ENCODE measurements around the gene MBNL1. TPM values are rescaled to one million over a fixed set of nuclear protein-coding genes. Genes with fewer than 3 reads are reported as not detected.

The MBNL1 gene
- total RNA-seq, 6 donors from 2014 or later = 231 to 506 (median 357) TPM

- Histone ChIP-seq H3K4me3 (no peak overlapping the region), H3K27ac (no peak overlapping the region)
- TF ChIP-seq EP300 (IDR thresholded peaks at IDR 0.05) (no peak), POLR2A (IDR thresholded peaks at IDR 0.05) (no peak), POLR2AphosphoS5 (IDR thresholded peaks at IDR 0.05) (no peak)
- TF ChIP-seq, protein P1, sequence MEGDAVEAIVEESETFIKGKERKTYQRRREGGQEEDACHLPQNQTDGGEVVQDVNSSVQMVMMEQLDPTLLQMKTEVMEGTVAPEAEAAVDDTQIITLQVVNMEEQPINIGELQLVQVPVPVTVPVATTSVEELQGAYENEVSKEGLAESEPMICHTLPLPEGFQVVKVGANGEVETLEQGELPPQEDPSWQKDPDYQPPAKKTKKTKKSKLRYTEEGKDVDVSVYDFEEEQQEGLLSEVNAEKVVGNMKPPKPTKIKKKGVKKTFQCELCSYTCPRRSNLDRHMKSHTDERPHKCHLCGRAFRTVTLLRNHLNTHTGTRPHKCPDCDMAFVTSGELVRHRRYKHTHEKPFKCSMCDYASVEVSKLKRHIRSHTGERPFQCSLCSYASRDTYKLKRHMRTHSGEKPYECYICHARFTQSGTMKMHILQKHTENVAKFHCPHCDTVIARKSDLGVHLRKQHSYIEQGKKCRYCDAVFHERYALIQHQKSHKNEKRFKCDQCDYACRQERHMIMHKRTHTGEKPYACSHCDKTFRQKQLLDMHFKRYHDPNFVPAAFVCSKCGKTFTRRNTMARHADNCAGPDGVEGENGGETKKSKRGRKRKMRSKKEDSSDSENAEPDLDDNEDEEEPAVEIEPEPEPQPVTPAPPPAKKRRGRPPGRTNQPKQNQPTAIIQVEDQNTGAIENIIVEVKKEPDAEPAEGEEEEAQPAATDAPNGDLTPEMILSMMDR (IDR thresholded peaks at IDR 0.05) = no peak
Observed at GRCh38 chr3:152488449-152488848, 219.7 kb downstream of the MBNL1 start.

GRCh38 chr3:152491922-152492321 is 223.2 kb downstream of the MBNL1 start:
- DNase-seq (no peak), ATAC-seq (ENCODE audit: low FRiP score in 2 of 2) (no peak)
- peaks cover 0 to 6% (median 0%) of the 10 kb centered on the region in 4 donors for H3K4me1 ChIP-seq
- TF ChIP-seq POLR2AphosphoS5 (IDR thresholded peaks at IDR 0.05) = no peak
- TF ChIP-seq, protein P1 (IDR thresholded peaks at IDR 0.05) = no peak
- TF ChIP-seq EP300 (IDR thresholded peaks at IDR 0.05) = no peak
- TF ChIP-seq POLR2A (IDR thresholded peaks at IDR 0.05) = no peak
- H3K27me3 ChIP-seq = no peaks in the 10 kb centered on the region
- no peaks in the 10 kb centered on the region for H3K9me3 ChIP-seq
- no peaks in the 10 kb centered on the region for H3K36me3 ChIP-seq
- H3K4me3 ChIP-seq = no peak overlapping the region
- WGBS, 2 donors = 87 to 88% methylated on average over 2 of the region's 2 CpGs
- no peak overlapping the region for H3K27ac ChIP-seq

More at GRCh38 chr3:152488449-152488848, 219.7 kb downstream of the MBNL1 start:
- DNase-seq (no peak), ATAC-seq (ENCODE audit: low FRiP score in 2 of 2) (no peak)
- H3K27me3 ChIP-seq = no peaks in the 10 kb centered on the region
- no peaks in the 10 kb centered on the region for H3K9me3 ChIP-seq
- 68 to 88% methylated on average over 1 of the region's 1 CpG for WGBS, 2 donors
- H3K4me1 ChIP-seq = no peaks in the 10 kb centered on the region
- no peaks in the 10 kb centered on the region for H3K36me3 ChIP-seq

- TF ChIP-seq POLR2A (IDR thresholded peaks at IDR 0.05) = no peak
- TF ChIP-seq, protein P1 (IDR thresholded peaks at IDR 0.05) = no peak
- TF ChIP-seq POLR2AphosphoS5 (IDR thresholded peaks at IDR 0.05) = no peak
- no peak for TF ChIP-seq EP300 (IDR thresholded peaks at IDR 0.05)
- Histone ChIP-seq H3K27ac (peak overlapping the region in 1 of 4 donors; percentile 2), H3K4me1 (peaks cover 0 to 12% (median 3%) of the 10 kb centered on the region in 4 donors), H3K36me3 (no peaks in the 10 kb centered on the region), H3K4me3 (no peak overlapping the region), H3K9me3 (no peaks in the 10 kb centered on the region), H3K27me3 (no peaks in the 10 kb centered on the region)
- ATAC-seq (ENCODE audit: low FRiP score in 2 of 2) = no peak
- WGBS, 2 donors = 95 to 100% methylated on average over 1 of the region's 1 CpG
- no peak for DNase-seq
Observed at GRCh38 chr3:152496286-152496685, 227.6 kb downstream of the MBNL1 start.

DNA sequence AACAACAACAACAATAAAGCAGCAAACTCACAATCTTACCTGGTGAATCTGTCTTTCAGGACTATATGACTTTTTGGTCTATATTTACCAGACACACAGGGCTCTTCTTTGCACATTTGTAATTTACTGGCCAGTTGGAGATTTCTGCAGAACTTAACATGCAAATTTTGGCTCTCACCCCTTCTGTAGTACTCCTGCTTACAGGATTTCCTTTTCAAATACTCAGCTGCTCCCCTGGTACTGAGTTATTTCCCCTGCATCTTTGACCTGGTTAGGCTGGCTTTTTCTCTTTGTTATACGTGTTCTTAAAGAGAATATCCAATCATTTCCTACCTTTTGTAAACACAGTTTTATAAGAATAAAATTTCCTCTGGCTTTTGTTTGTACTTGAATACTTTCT is 228.0 kb downstream of the MBNL1 start:
- DNase-seq (no peak), ATAC-seq (ENCODE audit: low FRiP score in 2 of 2) (no peak)
- Histone ChIP-seq H3K27me3 (no peaks in the 10 kb centered on the region), H3K27ac (peak overlapping the region in 2 of 4 donors; percentile 2 to 67), H3K4me1 (peaks cover 0 to 12% (median 3%) of the 10 kb centered on the region in 4 donors), H3K9me3 (no peaks in the 10 kb centered on the region), H3K4me3 (no peak overlapping the region), H3K36me3 (no peaks in the 10 kb centered on the region)
- WGBS, 2 donors = 32 to 38% methylated on average over 1 of the region's 1 CpG
- TF ChIP-seq EP300 (IDR thresholded peaks at IDR 0.05) (no peak), POLR2A (IDR thresholded peaks at IDR 0.05) (no peak), POLR2AphosphoS5 (IDR thresholded peaks at IDR 0.05) (no peak)
- TF ChIP-seq, protein P1 (IDR thresholded peaks at IDR 0.05) = no peak

DNA sequence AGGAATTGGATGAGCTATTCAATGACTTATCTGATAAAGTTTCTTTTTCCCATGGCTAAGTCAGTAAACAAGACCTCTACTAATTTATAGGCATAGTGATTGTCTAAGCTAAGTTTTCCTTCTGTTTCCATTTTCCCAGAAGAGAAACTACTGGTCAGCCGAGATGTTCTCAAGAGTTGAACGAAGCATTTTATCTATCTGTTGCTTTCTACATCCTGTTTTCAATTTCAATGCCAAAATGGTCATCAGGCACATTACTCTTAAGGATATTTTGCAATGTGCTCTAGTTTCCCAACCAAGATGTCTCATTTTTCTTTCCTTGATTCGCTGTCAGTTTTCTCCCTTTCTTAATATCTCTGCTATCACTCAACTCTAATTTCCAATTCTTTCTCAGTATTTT is 228.7 kb downstream of the MBNL1 start:
- no peaks in the 10 kb centered on the region for H3K36me3 ChIP-seq
- H3K4me1 ChIP-seq = peaks cover 0 to 12% (median 3%) of the 10 kb centered on the region in 4 donors
- WGBS, 2 donors = 36 to 46% methylated on average over 3 of the region's 3 CpGs
- ATAC-seq (ENCODE audit: low FRiP score in 2 of 2) = peak in 1 of 2 donors; percentile 45
- DNase-seq = no peak
- peak overlapping the region in 3 of 4 donors; percentile 2 to 67 (median 28) for H3K27ac ChIP-seq
- no peaks in the 10 kb centered on the region for H3K27me3 ChIP-seq
- H3K9me3 ChIP-seq = no peaks in the 10 kb centered on the region
- H3K4me3 ChIP-seq = no peak overlapping the region
- TF ChIP-seq POLR2A (IDR thresholded peaks at IDR 0.05) (no peak), EP300 (IDR thresholded peaks at IDR 0.05) (no peak), POLR2AphosphoS5 (IDR thresholded peaks at IDR 0.05) (no peak)
- TF ChIP-seq, protein P1 (IDR thresholded peaks at IDR 0.05) = no peak

Data from upper lobe of left lung (tissue), 6 donors.